H9 (cell line): ENCODE measurements around the gene GRWD1. TPM values are rescaled to one million over a fixed set of nuclear protein-coding genes. Genes with fewer than 3 reads are reported as not detected.

ENCODE experiments used
- DNase-seq: peaks from one replicate; pipeline ENCODE4 v3.0.0-alpha.2; 2017
- H2AFZ ChIP-seq: one replicate; pipeline ENCODE4 v1.6.1; 2013; ENCODE audit warnings: mild to moderate bottlenecking, low read length, control low read depth, moderate library complexity
- H2AK5ac ChIP-seq: 2 replicates; pipeline ENCODE4 v1.6.1; 2013; ENCODE audit warnings: low read length, control low read depth, mixed read lengths; ENCODE audit not compliant: insufficient read length
- H2BK120ac ChIP-seq: one replicate; pipeline ENCODE4 v1.6.1; 2013; ENCODE audit warnings: low read depth, mild to moderate bottlenecking, low read length, control low read depth, inconsistent platforms; ENCODE audit not compliant: poor library complexity, severe bottlenecking
- H2BK12ac ChIP-seq: 2 replicates; pipeline ENCODE4 v1.6.1; 2013; ENCODE audit warnings: low read length, control low read depth, mixed read lengths, low read depth; ENCODE audit not compliant: insufficient read length
- H2BK15ac ChIP-seq: 2 replicates; pipeline ENCODE4 v1.6.1; 2013; ENCODE audit warnings: low read depth, low read length, control low read depth
- H2BK20ac ChIP-seq: one replicate; pipeline ENCODE4 v1.6.1; 2013; ENCODE audit warnings: low read depth, mild to moderate bottlenecking, low read length, control low read depth, inconsistent platforms; ENCODE audit not compliant: poor library complexity, severe bottlenecking
- H2BK5ac ChIP-seq: 2 replicates; pipeline ENCODE4 v1.6.1; 2013; ENCODE audit warnings: low read length, control low read depth, mixed read lengths; ENCODE audit not compliant: insufficient read length
- H3K14ac ChIP-seq: 2 replicates; pipeline ENCODE4 v1.6.1; 2013; ENCODE audit warnings: low read length, control low read depth; ENCODE audit not compliant: insufficient read depth
- H3K18ac ChIP-seq: 2 replicates; pipeline ENCODE4 v1.6.1; 2013; ENCODE audit warnings: low read depth, mild to moderate bottlenecking, mixed read lengths, low read length, control low read depth; ENCODE audit not compliant: insufficient read length
- H3K23ac ChIP-seq: 2 replicates; pipeline ENCODE4 v1.6.1; 2013; ENCODE audit warnings: low read length, control low read depth, mixed read lengths, low read depth; ENCODE audit not compliant: insufficient read length
- H3K23me2 ChIP-seq: 2 replicates; pipeline ENCODE4 v1.6.1; 2013; ENCODE audit warnings: low read depth, mild to moderate bottlenecking, mixed read lengths, low read length, control low read depth; ENCODE audit not compliant: insufficient read length, poor library complexity, severe bottlenecking
- H3K27ac ChIP-seq: 2 replicates; pipeline ENCODE4 v1.5.1; 2013; ENCODE audit warnings: low read length, control low read depth, mixed read lengths, low read depth; ENCODE audit not compliant: insufficient read length
- H3K27me3 ChIP-seq: 2 replicates; pipeline ENCODE4 v1.6.1; 2013; ENCODE audit warnings: low read length, control low read depth, inconsistent platforms; ENCODE audit not compliant: insufficient read depth
- H3K4ac ChIP-seq: 2 replicates; pipeline ENCODE4 v1.6.1; 2013; ENCODE audit warnings: low read depth, mild to moderate bottlenecking, control low read depth, inconsistent platforms, low read length, moderate library complexity
- H3K4me1 ChIP-seq: 2 replicates; pipeline ENCODE4 v1.6.1; 2013; ENCODE audit warnings: low read length, control low read depth, inconsistent platforms; ENCODE audit not compliant: insufficient read depth
- H3K4me2 ChIP-seq: 2 replicates; pipeline ENCODE4 v1.6.1; 2013; ENCODE audit warnings: low read length, control low read depth, mixed read lengths; ENCODE audit not compliant: insufficient read length, insufficient read depth
- H3K56ac ChIP-seq: 2 replicates; pipeline ENCODE4 v1.6.1; 2013; ENCODE audit warnings: low read depth, mild to moderate bottlenecking, mixed read lengths, low read length, control low read depth; ENCODE audit not compliant: insufficient read length
- H3K79me1 ChIP-seq: 2 replicates; pipeline ENCODE4 v1.6.1; 2013; ENCODE audit warnings: low read depth, mild to moderate bottlenecking, moderate library complexity, low read length, control low read depth, inconsistent platforms; ENCODE audit not compliant: insufficient read depth, poor library complexity, severe bottlenecking
- H3K79me2 ChIP-seq: 2 replicates; pipeline ENCODE4 v1.6.1; 2013; ENCODE audit warnings: low read length, control low read depth, inconsistent platforms; ENCODE audit not compliant: insufficient read depth
- H3K9ac ChIP-seq: 2 replicates; pipeline ENCODE4 v1.6.1; 2013; ENCODE audit warnings: low read length, control low read depth, mixed read lengths; ENCODE audit not compliant: insufficient read length; ENCODE audit errors: extremely low read depth
- H3K9me3 ChIP-seq: one replicate; pipeline ENCODE4 v1.6.1; 2013; ENCODE audit warnings: low read depth, low read length, inconsistent platforms; ENCODE audit not compliant: control insufficient read depth
- H3T11ph ChIP-seq: one replicate; pipeline ENCODE4 v1.6.1; 2013; ENCODE audit warnings: mild to moderate bottlenecking, low read length, control low read depth, inconsistent platforms
- H4K20me1 ChIP-seq: one replicate; pipeline ENCODE4 v1.6.1; 2013; ENCODE audit not compliant: control insufficient read depth, insufficient read length, insufficient read depth
- H4K5ac ChIP-seq: 2 replicates; pipeline ENCODE4 v1.6.1; 2013; ENCODE audit warnings: low read depth, mild to moderate bottlenecking, mixed read lengths, low read length, control low read depth; ENCODE audit not compliant: insufficient read length
- H4K8ac ChIP-seq: replicated peaks from 2 replicates; pipeline ENCODE4 v1.6.1; 2013; ENCODE audit warnings: low read length, control low read depth, mixed read lengths, low read depth; ENCODE audit not compliant: insufficient read length
- H4K91ac ChIP-seq: 2 replicates; pipeline ENCODE4 v1.6.1; 2013; ENCODE audit warnings: low read depth, mild to moderate bottlenecking, moderate library complexity, mixed read lengths, low read length, control low read depth; ENCODE audit not compliant: insufficient read length
- H3K27ac Mint-ChIP-seq, 3 experiments: 2 replicates in 2 of 3; 3 replicates in 1 of 3; pipeline ENCODE4 v1.8.0; 2020 to 2021; ENCODE audit warnings: mixed read lengths in 3 of 3, mild to moderate bottlenecking in 1 of 3, moderate library complexity in 1 of 3
- H3K27me3 Mint-ChIP-seq: 2 replicates; pipeline ENCODE4 v1.8.0; 2021; ENCODE audit warnings: low read depth, mild to moderate bottlenecking, moderate library complexity, mixed read lengths
- H3K36me3 Mint-ChIP-seq, 3 experiments: 2 replicates in 2 of 3; 3 replicates in 1 of 3; pipeline ENCODE4 v1.8.0; 2020 to 2021; ENCODE audit warnings: low read depth in 3 of 3, mixed read lengths in 3 of 3; ENCODE audit not compliant: insufficient read depth in 1 of 3
- H3K4me1 Mint-ChIP-seq, 2 experiments: 2 replicates each; pipeline ENCODE4 v1.8.0; 2020; ENCODE audit warnings: mixed read lengths in 2 of 2
- H3K4me3 Mint-ChIP-seq, 2 experiments: 2 replicates in 1 of 2; 3 replicates in 1 of 2; pipeline ENCODE4 v1.8.0; 2020 to 2021; ENCODE audit warnings: mild to moderate bottlenecking in 2 of 2, mixed read lengths in 2 of 2, moderate library complexity in 1 of 2
- H3K9me3 Mint-ChIP-seq, 2 experiments: 2 replicates in 1 of 2; 3 replicates in 1 of 2; pipeline ENCODE4 v1.8.0; 2020; ENCODE audit warnings: mild to moderate bottlenecking in 2 of 2, mixed read lengths in 2 of 2, moderate library complexity in 1 of 2
- WGBS: extraction: QIAGEN DNeasy Blood & Tissue Kit; methylation state at CpG from one replicate; pipeline ENCODE4 v1.1.7; 2013; ENCODE audit warnings: missing lambda C conversion rate, low lambda C conversion rate, mixed read lengths; ENCODE audit not compliant: insufficient read length; ENCODE audit errors: extremely low coverage; 5-methylcytosine and 5-hydroxymethylcytosine counted together
- total RNA-seq: library from RNA; stranded (reverse); gene quantifications from 2 replicates; pipeline ENCODE4 v1.2.1, GENCODE V29; 2021
- TF ChIP-seq, protein P1 (sequence below): fragments of 200-600 bp; sonication (generic); conservative IDR thresholded peaks from 3 replicates; pipeline ENCODE4 v1.8.0; 2021; ENCODE audit warnings: antibody characterized with exemption, mild to moderate bottlenecking

The GRWD1 gene
- total RNA-seq, 1 experiment from 2014 or later: 92.0 TPM

DNA sequence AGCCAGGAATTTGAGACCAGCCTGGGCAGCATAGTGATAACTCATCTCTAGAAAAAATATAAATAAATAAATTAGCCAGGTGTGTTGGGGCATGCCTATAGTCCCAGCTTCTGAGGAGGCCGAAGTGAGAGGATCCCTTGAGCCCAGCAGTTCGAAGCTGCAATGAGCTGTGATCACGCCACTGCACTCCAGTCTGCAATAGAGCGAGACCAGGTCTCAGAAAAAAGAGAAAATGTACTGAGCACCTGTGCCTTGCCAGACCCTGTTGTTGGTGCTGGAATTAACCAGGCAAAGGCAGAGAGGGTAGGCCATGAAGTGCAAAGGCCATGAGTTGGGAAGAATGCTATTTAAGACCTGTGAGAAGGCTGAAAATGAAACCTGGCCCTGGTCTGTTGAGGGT is 26.1 kb downstream of the GRWD1 start:
- H3K14ac ChIP-seq: no peak overlapping the region
- H3K4me1 Mint-ChIP-seq: peaks cover 6 to 16% of the 10 kb centered on the region in 2 experiments
- no CpG with 5 or more reads among the region's 4 CpGs for WGBS
- no peak overlapping the region for H2AK5ac ChIP-seq
- H3K56ac ChIP-seq: no peak overlapping the region
- peaks cover 2% of the 10 kb centered on the region for H3K79me1 ChIP-seq
- H3K23ac ChIP-seq: no peak overlapping the region
- no peaks in the 10 kb centered on the region for H3K27me3 Mint-ChIP-seq
- peak overlapping the region in 1 of 2 experiments; percentile 84; a peak in 2 of 5 replicates for H3K4me3 Mint-ChIP-seq
- H2AFZ ChIP-seq: no peak overlapping the region
- H3K36me3 Mint-ChIP-seq: peaks cover 51 to 70% (median 65%) of the 10 kb centered on the region in 3 experiments
- no peak overlapping the region for H2BK5ac ChIP-seq
- no peak overlapping the region for H4K91ac ChIP-seq
- H3K9me3 ChIP-seq: no peaks in the 10 kb centered on the region
- H3K27ac ChIP-seq: no peak overlapping the region
- no peaks in the 10 kb centered on the region; the same call in 1 of the 2 replicates for H3K79me2 ChIP-seq
- H4K8ac ChIP-seq: no peak overlapping the region
- H3T11ph ChIP-seq: no peak overlapping the region
- H3K9ac ChIP-seq: no peak overlapping the region
- TF ChIP-seq, protein P1, sequence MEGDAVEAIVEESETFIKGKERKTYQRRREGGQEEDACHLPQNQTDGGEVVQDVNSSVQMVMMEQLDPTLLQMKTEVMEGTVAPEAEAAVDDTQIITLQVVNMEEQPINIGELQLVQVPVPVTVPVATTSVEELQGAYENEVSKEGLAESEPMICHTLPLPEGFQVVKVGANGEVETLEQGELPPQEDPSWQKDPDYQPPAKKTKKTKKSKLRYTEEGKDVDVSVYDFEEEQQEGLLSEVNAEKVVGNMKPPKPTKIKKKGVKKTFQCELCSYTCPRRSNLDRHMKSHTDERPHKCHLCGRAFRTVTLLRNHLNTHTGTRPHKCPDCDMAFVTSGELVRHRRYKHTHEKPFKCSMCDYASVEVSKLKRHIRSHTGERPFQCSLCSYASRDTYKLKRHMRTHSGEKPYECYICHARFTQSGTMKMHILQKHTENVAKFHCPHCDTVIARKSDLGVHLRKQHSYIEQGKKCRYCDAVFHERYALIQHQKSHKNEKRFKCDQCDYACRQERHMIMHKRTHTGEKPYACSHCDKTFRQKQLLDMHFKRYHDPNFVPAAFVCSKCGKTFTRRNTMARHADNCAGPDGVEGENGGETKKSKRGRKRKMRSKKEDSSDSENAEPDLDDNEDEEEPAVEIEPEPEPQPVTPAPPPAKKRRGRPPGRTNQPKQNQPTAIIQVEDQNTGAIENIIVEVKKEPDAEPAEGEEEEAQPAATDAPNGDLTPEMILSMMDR: no peak
- no peak overlapping the region for H3K18ac ChIP-seq
- no peak overlapping the region for H3K4ac ChIP-seq
- no peak overlapping the region for H3K4me2 ChIP-seq
- no peaks in the 10 kb centered on the region for H3K23me2 ChIP-seq
- no peaks in the 10 kb centered on the region for H3K27me3 ChIP-seq
- H3K27ac Mint-ChIP-seq: no peak overlapping the region
- no peaks in the 10 kb centered on the region for H3K4me1 ChIP-seq
- H4K5ac ChIP-seq: no peak overlapping the region
- H2BK15ac ChIP-seq: no peak overlapping the region
- H3K9me3 Mint-ChIP-seq: no peaks in the 10 kb centered on the region; a peak in 2 of 5 replicates
- no peak overlapping the region for H2BK120ac ChIP-seq
- no peak overlapping the region for H2BK12ac ChIP-seq
- no peaks in the 10 kb centered on the region for H4K20me1 ChIP-seq
- H2BK20ac ChIP-seq: no peak overlapping the region
- DNase-seq: no peak
